Measurements from ENCODE around the gene SULT1B1.

SULT1B1 gene

GRCh38 chr4:69748173-69748572, 12.2 kb downstream of the SULT1B1 start:
- no peak for DNase-seq

DNA sequence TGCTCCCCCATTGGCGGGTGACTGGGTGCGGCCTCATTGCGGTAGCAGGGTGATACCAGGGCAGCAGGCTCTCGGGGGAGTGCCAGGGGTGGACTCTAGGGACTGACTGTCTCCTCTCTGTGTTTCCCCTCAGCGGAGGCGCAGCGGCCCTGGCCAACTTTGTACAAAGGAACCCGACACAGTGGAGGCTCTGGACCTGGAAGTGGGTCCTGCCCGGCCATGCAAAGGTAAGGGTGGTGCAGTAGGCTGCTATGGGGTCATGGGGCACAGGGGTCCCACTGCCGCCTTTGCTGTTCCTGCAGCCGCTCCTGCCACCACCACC, 16.3 kb downstream of the SULT1B1 start:
- no peak for DNase-seq

GRCh38 chr4:69743476-69744156, 16.8 kb downstream of the SULT1B1 start:
- DNase-seq: no peak

DNA sequence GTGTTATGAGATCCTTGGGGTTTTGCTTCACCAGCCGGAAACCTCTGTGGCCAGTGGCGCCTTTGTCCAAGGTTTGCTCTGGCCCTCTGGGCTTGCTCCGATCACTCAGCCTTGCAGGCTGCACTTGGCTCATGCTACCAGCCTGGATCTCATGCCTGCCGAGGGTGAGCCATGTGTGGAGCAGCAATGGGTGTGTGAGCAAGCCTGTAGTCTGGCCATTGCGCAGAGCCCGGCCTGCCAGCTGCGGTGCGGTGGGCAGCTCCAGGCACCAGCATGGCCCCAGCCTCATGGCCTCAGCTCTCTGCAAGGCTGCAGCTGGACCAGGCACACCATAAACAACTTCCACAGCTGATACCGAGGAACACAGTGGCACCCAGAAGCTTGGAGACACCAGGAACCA, 17.8 kb downstream of the SULT1B1 start:
- DNase-seq: no peak

DNA sequence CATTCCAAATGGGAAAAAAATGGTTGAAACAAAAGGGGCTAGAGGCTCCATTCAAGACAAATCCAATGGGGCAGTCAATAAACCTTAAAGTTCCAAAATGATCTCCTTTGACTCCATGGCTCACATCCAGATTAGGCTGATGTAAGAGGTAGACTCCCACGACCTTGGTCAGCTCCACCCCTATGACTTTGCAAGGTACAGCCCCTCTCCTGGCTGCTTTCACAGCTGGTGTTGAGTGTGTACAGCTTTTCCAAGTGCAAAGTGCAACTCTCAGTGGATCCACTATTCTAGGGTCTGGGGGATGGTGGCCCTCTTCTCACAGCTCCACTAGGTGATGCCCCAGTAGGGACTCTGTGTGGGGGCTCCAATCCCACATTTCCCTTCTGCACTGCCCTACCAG, 21.5 kb downstream of the SULT1B1 start:
- DNase-seq: no peak

- DNase-seq: no peak
These were observed 25.3 kb downstream of the SULT1B1 start for GRCh38 chr4:69735119-69735518.

DNA sequence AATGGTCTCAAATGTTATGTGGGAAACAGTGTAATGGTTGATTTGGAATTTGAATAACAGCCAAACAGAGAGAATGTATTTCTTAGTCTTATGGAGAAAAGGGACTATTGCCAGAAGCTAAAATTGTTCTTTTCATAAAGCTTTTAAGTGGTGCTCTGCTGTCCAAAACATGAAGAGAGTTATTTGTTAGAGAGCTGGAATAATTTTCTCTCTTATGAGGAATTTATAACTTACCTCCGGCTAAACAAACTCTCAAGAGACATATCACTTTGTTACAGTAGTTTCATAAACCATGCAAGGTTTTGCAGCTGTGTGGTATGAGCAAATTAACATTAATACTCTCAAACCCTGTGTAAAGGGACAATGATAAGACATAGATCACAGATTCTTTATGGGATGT, 28.6 kb downstream of the SULT1B1 start:
- no peak for DNase-seq

DNA sequence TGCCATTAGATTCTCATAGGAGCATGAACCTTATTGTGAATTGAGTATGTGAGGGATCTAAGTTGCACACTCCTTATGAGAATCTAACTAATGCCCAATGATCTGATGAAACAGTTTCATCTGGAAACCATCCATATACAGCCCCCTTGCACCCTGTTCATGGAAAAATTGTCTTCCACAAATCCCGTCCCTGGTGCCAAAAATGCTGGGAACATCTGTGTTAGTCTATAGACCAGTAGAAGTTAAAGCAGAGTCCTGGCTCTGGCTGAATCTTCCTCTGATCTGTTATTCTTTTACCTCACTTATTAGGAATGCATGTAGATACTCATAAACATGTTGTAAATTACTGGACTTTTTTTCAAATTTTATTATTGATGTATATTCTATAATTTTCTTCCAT, 29.2 kb downstream of the SULT1B1 start:
- DNase-seq: no peak

DNA sequence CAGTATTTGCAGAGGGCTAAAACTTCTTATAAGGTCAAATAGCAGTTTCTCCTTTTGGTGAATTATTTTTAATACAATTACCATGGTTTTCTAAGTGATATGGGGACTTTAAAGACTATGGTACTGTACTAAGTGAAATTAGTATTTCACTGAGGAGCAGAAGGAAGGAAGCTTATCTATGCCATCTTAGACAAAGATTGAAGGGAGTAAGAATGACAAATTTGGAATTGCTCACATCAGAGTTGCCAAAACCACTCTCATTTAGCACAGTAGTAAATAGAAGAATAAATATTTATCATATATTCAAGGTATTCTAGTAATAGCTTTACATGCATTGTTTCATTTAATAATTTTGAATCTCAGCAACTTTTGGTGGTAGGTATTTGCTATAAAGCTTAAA, 30.4 kb downstream of the SULT1B1 start:
- no peak for DNase-seq

DNA sequence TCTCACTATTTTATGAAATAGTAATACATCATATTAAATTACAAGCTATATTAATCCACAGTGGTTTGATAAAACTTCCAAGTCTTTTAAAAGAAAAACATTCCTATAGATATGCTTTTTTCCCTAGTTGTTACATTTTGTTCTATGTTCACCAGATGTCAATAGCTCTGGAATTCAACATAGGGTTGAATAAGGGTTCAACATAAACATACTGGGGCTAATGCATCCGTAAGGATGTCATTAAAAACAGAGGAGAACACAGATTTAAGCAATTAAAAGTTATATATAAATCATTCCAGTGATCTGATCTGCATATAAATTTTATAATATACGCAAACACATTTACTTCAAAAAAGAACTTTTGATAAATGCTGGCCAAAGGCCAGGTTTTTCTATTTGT, 32.5 kb downstream of the SULT1B1 start:
- DNase-seq: no peak

- no peak for DNase-seq
These were observed 33.0 kb downstream of the SULT1B1 start for GRCh38 chr4:69727426-69727825.

DNA sequence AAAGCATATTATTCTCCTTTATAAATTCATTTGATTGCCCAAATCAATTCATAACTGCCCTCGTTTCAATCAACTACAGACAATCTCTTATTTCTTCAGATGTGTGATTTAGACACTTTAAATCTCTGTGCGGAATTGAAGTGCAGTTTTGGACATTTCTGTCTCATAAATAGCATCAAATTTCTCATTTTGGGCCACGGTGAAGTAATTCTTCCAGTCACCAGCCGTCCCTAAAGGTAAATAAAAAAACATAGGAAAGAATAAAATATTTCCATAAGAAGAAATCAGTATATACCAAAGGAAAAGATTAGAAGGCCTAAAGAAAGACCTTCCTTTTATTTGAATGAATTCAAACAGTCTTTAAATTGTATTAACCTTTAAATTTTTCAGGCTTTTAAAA, 33.4 kb downstream of the SULT1B1 start:
- no peak for DNase-seq

- DNase-seq: no peak
These were observed 41.8 kb downstream of the SULT1B1 start for GRCh38 chr4:69718396-69719271.

DNA sequence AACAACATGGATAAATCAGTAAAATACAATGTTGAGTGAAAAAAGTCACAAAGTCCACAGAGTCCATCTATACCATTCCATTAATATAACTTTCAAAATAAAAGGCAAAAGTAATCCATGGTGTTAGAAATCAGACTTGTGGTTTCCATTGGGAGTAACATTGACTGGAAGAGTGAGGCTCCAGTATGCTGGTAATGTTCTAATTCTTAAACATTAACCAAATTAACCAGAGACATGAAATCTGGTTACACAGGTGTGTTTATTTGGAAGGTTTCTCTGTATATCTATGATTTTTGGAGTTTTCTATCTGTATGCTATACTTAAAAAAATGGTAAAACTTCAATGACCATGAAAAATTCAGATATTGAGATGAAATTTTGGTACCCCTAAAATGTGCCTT, 42.6 kb downstream of the SULT1B1 start:
- no peak for DNase-seq

DNA sequence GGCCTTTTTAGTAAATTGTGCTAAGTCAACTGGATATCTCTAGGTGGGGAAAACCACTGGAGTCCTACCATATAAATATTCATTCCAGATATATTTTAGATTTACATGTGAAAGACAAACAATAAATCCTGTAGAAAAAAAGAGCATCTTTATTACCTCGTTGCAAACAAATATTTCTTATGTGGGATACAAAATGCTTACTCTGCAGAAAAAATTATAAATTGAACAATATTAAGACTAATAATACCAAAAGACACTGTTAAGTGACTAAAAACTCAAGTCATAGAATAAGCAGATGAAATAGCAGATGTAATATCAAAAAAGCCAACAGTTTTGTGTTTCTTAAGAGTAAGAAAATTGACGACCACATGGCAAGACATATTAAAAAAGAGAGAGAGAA, 43.8 kb downstream of the SULT1B1 start:
- no peak for DNase-seq

DNA sequence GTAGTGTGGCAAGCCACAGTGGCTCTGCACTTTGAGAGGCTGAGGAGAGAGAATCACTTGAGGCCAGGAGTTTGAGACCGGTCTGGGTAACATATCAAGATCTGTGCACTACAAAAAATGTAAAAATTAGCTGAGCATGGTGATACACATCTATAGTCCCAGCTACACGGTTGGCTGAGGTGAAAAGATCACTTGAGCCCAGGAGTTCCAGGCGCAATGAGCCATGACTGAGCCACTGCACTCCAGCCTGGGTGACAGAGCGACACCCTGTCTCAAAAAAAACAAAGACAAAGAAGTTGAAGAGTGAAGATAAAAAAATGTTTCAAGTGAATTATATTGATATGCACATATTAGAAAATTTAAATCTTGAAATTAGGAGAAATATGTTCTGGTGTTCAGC, 46.3 kb downstream of the SULT1B1 start:
- no peak for DNase-seq

DNA sequence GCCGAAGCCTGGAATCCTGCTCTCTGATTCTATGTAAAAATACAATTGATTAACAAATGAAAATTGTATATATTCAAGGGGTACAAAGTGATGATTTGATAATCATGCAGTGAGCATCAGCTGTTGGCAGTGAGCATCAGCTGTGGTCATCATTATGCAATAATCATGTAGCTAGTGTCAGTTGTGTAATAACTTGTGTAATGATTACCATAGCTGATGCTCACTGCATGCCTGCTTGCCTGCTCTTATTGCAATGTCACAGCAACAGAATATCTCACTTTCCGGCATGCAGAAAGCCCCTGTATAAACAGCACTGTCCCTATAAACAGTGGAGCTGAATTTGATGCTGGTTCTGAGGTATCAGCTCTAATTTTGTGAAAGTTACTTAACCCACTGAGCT, 46.8 kb downstream of the SULT1B1 start:
- DNase-seq: no peak

DNA sequence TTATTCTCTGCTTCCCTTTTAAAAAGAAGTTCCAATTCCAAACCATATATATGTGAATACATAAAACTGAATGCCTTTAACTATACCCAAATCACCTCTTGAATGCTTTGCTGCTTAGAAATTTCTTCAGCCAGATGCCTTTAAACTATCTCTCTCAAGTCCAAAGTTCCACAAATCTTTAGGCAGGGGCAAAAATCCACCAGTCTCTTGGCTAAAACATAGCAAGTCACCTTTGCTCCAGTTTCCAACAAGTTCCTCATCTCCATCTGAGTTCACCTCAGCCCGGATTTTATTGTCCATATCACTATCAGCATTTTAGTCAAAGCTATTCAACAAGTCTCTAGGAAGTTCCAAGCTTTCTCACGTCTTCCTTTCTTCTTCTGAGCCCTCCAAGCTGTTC, 49.8 kb downstream of the SULT1B1 start:
- no peak for DNase-seq

- DNase-seq: no peak
These were observed 52.2 kb downstream of the SULT1B1 start for GRCh38 chr4:69708211-69708610.

- no peak for DNase-seq
These were observed 52.6 kb downstream of the SULT1B1 start for GRCh38 chr4:69707807-69708206.

GRCh38 chr4:69702201-69702600, 58.2 kb downstream of the SULT1B1 start:
- DNase-seq: no peak

DNA sequence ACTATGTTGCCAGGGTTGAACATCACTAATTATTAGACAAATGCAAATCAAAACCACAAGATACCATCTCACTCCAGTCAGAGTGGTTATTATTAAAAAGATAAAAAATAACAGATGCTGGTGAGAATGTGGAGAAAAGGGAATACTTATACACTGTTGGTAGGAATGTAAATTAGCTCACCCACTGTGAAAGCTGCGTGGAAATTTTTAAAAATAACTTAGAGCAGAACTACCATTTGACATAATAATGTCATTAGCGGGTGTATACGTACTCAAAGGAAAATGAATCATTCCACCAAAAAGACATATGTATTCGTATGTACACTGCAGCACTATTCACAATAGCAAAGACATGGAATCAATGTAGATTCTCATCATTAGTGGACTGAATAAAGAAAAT, 58.7 kb downstream of the SULT1B1 start:
- DNase-seq: no peak

GRCh38 chr4:69697536-69698242, 62.7 kb downstream of the SULT1B1 start:
- DNase-seq: no peak

DNA sequence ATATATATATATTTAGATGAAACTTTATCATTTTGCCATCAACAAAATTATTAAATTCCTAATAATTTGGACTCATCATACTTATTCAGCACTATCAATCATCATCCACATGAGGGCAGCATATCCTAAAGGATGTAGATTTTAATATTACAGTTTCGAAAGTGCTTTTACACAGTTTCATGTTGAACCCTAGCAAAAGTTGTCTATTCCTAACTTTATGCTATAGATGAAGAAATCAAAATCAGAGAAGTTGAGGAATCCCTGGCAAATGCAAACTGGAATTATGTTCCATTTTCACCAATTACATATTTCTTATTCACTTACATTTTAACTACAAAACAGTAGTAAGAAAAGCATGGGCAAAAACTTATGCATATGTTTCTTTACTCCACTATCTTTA, 70.8 kb downstream of the SULT1B1 start:
- DNase-seq: no peak

Data from activated effector memory CD4-positive, alpha-beta T cell treated with anti-CD3 and anti-CD28 coated beads, Interleukin-2, amount 50 U/mL, for 16 hours (primary cell).